IPS-18a (cell line): Measurements from ENCODE around the gene B3GALT6.

Experiments used
- H3K27ac ChIP-seq: one replicate; pipeline ENCODE4 v1.5.1; 2013; ENCODE audit warnings: low read length
- H3K27me3 ChIP-seq: one replicate; pipeline ENCODE4 v1.6.1; 2013; ENCODE audit warnings: mild to moderate bottlenecking, low read length; ENCODE audit not compliant: control insufficient read depth, insufficient read depth
- H3K36me3 ChIP-seq: one replicate; pipeline ENCODE4 v1.6.1; 2013; ENCODE audit warnings: low read depth, low read length; ENCODE audit not compliant: control insufficient read depth
- H3K4me1 ChIP-seq: one replicate; pipeline ENCODE4 v1.6.1; 2013; ENCODE audit warnings: low read depth, low read length; ENCODE audit not compliant: control insufficient read depth
- H3K4me3 ChIP-seq: one replicate; pipeline ENCODE4 v1.5.1; 2013; ENCODE audit warnings: low read length
- H3K9ac ChIP-seq: one replicate; pipeline ENCODE4 v1.6.1; 2013; ENCODE audit warnings: mild to moderate bottlenecking, low read length, moderate library complexity
- H3K9me3 ChIP-seq: one replicate; pipeline ENCODE4 v1.6.1; 2013; ENCODE audit warnings: low read depth, low read length; ENCODE audit not compliant: control insufficient read depth

The B3GALT6 gene

DNA sequence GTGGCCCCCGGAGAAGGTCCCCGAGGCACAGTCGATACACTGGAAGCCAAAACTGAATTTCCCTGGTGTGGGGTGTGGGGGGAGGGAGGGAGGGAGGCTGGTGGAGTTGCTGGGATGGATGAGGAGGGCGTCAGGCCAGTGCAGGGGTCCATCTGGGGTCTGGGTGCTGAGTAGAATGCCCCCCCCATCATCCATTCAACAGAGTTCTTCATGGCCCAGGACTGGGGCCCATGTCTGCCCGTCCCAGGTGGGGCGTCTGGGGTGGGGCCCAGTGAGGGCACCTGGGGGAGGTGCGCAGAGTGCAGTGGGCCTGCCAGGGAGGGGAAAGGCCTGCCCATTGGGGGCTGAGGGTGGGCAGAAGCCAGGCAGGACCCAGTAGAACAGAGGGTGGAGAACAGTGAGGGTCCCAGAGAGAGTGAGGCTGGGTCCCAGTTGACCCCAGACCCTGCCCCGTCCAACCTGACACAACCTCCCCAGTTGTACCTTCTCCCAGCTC lies 27.6 kb upstream of the B3GALT6 start:
- Histone ChIP-seq H3K27ac (no peak overlapping the region), H3K9ac (no peak overlapping the region), H3K36me3 (no peaks in the 10 kb centered on the region), H3K4me3 (no peak overlapping the region), H3K27me3 (peaks cover 38% of the 10 kb centered on the region), H3K4me1 (peaks cover 3% of the 10 kb centered on the region), H3K9me3 (no peaks in the 10 kb centered on the region)

DNA sequence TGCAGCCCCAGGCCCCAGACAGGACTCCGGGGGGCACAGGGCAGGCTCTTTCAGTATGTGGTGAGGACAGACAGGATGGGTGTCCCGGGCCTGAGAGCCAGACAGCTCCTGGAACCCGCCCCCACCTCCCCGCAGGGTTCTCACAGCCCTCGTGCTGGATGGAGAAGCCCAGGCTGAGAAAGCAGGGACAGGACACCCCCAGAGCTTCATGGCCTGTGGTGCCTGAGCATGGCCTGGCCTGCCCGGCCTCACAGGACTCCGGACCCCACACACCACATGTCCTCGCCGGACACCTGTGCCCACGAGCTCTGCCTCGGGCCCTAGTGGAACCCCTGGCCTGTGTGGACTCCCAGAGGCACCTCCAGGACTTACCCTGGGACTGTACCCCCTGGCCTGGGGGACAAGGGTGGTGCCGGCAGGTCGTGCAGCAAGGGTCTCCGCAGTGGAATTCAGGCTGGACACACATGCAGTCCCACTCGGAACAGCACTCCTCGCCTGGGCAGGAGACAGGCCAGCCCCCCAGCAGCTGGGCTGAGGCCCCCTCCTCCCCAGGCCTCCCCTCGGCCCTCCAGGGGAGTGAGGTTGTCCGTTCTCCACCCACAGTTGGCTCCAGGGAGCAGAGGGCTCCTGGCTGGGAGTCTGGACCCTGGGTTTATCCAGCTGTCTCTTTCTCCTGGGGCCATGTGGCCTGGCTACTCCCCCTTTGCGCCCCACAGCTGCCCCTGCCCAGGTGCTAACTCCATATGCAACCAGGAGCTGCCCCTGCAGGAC lies 26.9 kb upstream of the B3GALT6 start:
- no peaks in the 10 kb centered on the region for H3K9me3 ChIP-seq
- peaks cover 34% of the 10 kb centered on the region for H3K27me3 ChIP-seq
- H3K4me1 ChIP-seq = peaks cover 3% of the 10 kb centered on the region
- no peak overlapping the region for H3K27ac ChIP-seq
- H3K4me3 ChIP-seq = no peak overlapping the region
- no peak overlapping the region for H3K9ac ChIP-seq
- no peaks in the 10 kb centered on the region for H3K36me3 ChIP-seq

DNA sequence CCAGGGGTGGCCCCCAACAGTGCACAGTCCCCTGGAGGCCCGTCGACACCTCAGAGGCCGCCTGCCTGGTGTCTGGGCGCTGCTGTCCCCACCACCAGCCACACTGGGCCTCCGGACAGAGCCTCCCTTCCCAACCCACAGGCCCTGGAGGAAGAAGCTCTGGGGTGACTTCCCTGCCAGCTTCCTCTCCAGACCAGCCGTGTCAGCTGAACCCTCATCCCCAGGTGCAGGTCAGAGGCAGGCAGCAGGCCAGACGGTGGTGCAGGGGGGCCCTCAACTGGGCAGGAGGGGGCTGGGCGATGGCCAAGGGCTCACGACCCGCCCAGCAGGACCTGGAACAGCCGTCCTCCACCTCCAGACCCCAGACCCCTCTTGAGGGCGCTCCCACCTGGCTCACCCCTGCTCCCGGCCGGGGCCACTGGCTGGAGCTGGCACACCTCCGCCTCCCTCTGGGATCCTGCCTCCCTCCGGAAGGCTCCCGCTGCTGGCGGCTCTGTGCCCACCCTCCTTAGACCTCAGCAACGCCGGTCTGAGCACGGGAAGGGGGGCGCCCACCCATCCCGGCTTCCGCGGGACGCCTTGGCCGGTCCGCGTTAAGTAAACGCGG lies 26.2 kb upstream of the B3GALT6 start:
- no peak overlapping the region for H3K9ac ChIP-seq
- no peaks in the 10 kb centered on the region for H3K36me3 ChIP-seq
- H3K4me1 ChIP-seq = no peaks in the 10 kb centered on the region
- H3K27ac ChIP-seq = no peak overlapping the region
- peak overlapping the region; percentile 35 for H3K4me3 ChIP-seq
- H3K9me3 ChIP-seq = no peaks in the 10 kb centered on the region
- H3K27me3 ChIP-seq = peaks cover 29% of the 10 kb centered on the region

DNA sequence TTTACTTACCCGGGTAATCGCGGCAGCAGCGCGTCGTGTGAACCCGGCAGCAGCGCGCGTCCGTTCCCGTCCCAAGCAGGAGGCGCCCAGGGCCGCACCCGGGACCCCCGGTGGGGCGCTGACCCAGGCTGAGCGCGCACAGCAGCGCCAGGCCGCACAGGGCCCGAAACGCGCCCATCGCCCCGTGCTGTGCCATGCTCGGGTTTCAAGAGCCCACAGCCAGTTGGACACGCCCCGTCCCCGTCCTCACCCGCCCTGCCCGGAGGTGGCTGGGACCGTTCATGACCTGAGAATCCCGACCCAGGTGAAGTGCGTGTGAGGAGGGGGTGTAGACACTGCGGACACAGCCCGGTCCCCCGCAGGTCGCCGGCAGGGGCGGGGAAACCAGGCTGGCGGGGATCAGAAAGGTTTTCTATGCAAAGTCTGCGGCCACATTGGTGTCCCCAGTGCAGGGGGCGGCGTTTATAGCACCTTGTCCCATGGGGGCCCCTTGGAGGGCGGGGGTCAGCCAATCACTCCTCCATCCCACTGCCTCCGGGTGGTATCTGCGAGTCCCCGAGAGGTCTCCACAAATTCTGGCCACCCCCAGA lies 25.6 kb upstream of the B3GALT6 start, which contains the start of gene TNFRSF18:
Gene TNFRSF18 (minus strand): TSS at position 217 of the 590 bp plus-strand sequence. CDS start 21 bp downstream, at position 196.
- no peak within 1 kb of the TSS for H3K27ac ChIP-seq
- H3K9me3 ChIP-seq = no peaks in the 10 kb centered on the region
- no peaks in the 10 kb centered on the region for H3K36me3 ChIP-seq
- H3K9ac ChIP-seq = no peak within 1 kb of the TSS
- H3K27me3 ChIP-seq = peaks cover 29% of the 10 kb centered on the region
- no peaks in the 10 kb centered on the region for H3K4me1 ChIP-seq
- H3K4me3 ChIP-seq = peak within 1 kb of the TSS; percentile 35

DNA sequence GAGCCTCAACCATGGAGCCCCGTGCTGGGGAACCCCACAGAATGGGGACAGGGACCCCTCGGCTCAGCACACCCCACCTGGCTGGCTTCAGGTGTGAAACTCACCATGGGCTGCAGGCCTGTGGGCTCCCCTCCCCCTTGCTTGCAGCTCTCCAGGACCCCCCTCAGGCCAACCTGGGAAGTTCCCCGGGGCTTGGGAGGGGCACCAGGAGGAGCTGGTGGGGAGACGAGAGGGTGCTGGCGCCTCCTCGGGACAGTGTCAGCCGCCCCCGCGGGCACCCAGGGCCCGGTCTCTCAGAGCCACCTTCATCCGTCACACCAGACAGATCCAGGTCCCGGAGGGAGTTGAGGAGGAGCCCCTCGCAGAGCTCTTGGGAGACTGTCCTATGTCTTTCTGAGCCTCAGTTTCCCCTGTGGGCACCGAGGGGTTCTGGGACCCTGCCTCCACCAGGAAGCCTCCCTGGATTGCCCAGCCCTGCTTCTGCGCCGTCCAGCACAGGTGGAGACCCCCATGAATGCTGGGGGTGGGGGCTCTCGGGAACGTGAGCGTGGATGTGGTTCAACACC lies 25.0 kb upstream of the B3GALT6 start:
- H3K36me3 ChIP-seq = no peaks in the 10 kb centered on the region
- no peaks in the 10 kb centered on the region for H3K9me3 ChIP-seq
- H3K27ac ChIP-seq = no peak overlapping the region
- H3K4me1 ChIP-seq = no peaks in the 10 kb centered on the region
- H3K9ac ChIP-seq = no peak overlapping the region
- no peak overlapping the region for H3K4me3 ChIP-seq
- peaks cover 29% of the 10 kb centered on the region for H3K27me3 ChIP-seq

DNA sequence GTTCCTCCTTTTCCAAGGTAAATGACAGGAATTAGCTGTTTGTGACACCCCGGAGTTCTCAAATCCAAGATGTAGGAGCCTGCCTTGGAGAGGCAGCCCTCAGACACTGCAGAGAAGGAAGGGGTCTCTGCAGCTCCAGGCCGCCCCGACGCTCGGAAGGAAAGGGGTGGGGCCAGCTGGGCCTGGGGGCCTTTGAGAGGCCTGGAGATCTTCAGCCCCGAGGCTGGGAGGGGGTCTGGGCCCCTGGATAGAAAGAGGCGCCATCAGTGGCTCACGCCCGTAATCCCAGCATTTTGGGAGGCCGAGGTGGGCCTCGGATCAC lies 24.5 kb upstream of the B3GALT6 start:
- Histone ChIP-seq H3K9ac (no peak overlapping the region), H3K4me3 (no peak overlapping the region), H3K27me3 (peaks cover 29% of the 10 kb centered on the region), H3K4me1 (no peaks in the 10 kb centered on the region), H3K36me3 (no peaks in the 10 kb centered on the region), H3K27ac (no peak overlapping the region), H3K9me3 (no peaks in the 10 kb centered on the region)

DNA sequence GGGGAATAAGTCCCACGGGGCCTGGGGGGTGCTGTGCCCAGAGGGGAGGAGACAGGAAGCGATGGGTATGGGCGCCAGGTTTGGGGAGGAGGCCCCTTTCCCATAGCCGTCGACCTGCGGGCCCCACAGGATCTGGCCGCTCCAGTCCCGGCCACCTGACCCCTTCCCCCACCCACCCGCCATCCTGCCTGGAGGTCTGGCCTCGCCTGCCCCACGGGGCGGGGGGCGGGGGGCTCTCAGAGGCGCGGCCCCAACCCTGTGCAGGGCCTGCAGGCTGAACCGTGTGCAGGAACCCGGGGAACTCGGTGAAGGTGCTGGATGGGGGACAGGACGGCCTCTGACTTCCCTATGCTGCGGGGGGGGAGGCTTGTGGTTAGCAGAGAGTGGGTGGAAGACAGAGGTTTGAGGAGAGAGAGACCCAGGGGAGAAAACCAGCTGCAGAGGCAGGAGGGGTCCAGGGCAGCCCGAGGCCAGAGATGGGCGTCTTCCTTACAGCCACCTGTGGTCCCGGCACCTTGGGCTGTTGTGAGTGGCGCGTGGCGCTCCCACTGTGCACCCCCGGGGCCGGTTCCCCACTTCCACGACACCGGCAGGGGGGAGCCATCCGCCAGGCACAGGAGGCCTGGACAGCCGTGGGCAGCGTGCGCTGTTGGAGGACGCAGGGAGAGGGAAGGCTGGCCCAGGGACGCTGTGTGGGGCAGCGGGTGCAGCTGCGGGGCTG lies 23.2 kb upstream of the B3GALT6 start:
- H3K9ac ChIP-seq = no peak overlapping the region
- H3K4me1 ChIP-seq = no peaks in the 10 kb centered on the region
- H3K36me3 ChIP-seq = no peaks in the 10 kb centered on the region
- no peaks in the 10 kb centered on the region for H3K9me3 ChIP-seq
- no peak overlapping the region for H3K27ac ChIP-seq
- peaks cover 29% of the 10 kb centered on the region for H3K27me3 ChIP-seq
- H3K4me3 ChIP-seq = no peak overlapping the region

DNA sequence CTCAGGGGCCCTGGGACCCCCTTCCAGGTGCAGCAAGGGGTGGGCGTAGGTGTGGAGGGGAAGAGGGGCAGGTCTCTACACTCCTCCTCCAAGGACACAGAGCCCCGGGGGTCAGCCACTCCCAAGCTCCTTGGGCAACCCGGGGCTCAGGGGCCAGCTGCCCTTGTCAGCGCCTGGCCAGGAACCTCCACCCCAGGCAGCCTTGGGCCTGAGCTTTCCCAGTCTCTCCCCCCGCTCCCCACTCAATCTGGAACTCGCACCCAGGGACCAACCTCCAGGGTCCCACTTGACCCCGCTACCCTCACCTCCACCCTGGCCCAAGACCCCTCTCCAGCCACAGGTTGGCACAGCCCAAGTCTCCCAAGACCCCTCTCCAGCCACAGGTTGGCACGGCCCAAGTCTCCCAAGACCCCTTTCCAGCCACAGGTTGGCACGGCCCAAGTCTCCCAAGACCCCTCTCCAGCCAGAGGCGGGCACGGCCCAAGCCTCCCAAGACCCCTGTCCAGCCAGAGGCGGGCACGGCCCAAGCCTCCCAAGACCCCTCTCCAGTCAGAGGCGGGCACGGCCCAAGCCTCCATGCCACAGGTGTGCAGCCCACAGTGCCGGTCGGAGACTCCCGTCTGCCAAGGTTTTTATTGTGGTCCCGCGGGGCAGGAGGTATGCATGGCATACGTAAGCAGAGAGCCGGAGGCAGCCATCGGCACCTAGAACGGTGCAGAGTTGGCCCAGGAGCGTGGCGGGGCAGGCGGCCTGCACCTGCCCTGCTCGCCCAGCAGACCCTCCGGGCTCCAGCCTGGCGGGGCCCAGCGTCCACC lies 21.1 kb upstream of the B3GALT6 start:
- no peaks in the 10 kb centered on the region for H3K9me3 ChIP-seq
- no peak overlapping the region for H3K9ac ChIP-seq
- no peaks in the 10 kb centered on the region for H3K36me3 ChIP-seq
- no peaks in the 10 kb centered on the region for H3K4me1 ChIP-seq
- peaks cover 15% of the 10 kb centered on the region for H3K27me3 ChIP-seq
- H3K4me3 ChIP-seq = no peak overlapping the region
- H3K27ac ChIP-seq = no peak overlapping the region

DNA sequence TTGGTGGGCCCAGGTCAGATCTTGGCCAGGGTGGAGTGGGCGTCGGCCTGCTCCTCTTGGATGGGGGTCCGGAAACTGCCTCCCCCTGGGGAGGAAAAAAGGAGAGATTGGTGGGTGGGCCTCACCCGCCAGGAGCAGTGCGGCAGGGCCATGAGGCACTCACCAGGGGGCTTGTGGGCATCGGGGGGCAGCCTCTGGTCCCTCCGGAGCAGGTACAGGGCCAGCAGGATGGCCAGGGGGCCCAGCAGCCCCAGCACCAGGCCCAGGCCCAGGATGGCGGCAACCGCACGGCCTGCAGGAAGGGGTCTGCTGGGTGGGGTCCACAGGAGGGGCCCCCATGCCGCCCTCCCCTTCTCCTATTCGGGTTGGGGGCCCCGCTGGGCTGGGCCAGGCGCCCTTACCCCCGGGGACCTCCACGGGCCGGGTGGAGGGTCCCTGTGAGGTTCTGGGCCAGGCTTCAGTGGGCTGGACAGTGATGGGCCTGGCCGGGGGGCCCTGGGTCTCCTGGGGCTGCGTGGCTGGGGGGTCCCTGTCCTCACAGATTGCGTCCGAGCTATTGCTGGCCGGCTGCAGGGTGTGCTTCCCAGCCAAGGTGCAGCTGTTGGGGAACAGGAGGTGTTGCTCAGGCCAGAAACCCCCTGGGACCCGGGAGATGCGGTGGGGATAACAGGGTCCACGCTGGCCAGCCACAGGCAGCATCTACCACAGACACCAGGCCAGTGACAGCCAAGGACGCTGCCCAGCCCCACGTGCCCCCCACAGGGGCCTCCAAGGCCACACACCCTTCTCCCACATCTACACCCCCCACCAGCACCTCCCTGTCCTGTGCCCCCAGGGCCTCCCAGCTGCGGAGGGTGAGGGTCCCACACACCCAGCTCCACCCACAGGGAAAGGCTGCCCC lies 20.2 kb upstream of the B3GALT6 start:
- Histone ChIP-seq H3K9me3 (no peaks in the 10 kb centered on the region), H3K27ac (no peak overlapping the region), H3K9ac (no peak overlapping the region), H3K27me3 (peaks cover 6% of the 10 kb centered on the region), H3K4me3 (no peak overlapping the region), H3K4me1 (no peaks in the 10 kb centered on the region), H3K36me3 (peaks cover 3% of the 10 kb centered on the region)

DNA sequence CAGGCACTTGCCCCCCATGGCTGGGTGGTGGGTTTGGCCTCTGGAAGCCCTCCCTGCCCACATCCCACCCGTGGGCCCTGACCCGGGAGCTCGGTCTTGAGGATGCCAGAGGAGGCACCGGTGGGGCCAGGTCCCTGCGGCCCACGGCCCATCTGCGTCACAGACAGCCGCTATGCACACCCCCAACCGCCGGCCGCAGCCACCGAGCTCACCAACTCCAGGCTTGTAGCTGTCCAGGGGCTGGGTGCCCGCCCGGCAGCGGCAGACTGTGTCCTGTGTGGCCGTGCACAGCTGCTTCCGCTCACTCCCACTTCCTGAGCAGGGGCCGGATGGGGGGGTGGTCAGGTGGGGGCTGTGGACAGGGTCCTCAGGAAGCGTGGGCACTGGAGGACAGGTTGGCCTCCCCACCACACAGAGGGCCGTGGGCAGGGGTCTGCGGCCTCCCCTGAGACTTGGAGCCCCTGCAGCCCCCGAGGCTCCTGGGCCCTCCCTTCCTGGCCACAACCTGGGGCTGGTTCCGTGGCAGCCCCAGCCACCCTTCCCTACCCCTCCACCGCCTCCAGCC lies 19.2 kb upstream of the B3GALT6 start:
- Histone ChIP-seq H3K36me3 (peaks cover 6% of the 10 kb centered on the region), H3K27me3 (no peaks in the 10 kb centered on the region), H3K27ac (no peak overlapping the region), H3K9me3 (no peaks in the 10 kb centered on the region), H3K4me1 (no peaks in the 10 kb centered on the region), H3K4me3 (no peak overlapping the region), H3K9ac (no peak overlapping the region)
